ENCODE data around the gene SRCAP.

The SRCAP gene

GRCh38 chr16:30675143-30675542 lies 23.8 kb upstream of the SRCAP start:
- TF ChIP-seq, protein P1, sequence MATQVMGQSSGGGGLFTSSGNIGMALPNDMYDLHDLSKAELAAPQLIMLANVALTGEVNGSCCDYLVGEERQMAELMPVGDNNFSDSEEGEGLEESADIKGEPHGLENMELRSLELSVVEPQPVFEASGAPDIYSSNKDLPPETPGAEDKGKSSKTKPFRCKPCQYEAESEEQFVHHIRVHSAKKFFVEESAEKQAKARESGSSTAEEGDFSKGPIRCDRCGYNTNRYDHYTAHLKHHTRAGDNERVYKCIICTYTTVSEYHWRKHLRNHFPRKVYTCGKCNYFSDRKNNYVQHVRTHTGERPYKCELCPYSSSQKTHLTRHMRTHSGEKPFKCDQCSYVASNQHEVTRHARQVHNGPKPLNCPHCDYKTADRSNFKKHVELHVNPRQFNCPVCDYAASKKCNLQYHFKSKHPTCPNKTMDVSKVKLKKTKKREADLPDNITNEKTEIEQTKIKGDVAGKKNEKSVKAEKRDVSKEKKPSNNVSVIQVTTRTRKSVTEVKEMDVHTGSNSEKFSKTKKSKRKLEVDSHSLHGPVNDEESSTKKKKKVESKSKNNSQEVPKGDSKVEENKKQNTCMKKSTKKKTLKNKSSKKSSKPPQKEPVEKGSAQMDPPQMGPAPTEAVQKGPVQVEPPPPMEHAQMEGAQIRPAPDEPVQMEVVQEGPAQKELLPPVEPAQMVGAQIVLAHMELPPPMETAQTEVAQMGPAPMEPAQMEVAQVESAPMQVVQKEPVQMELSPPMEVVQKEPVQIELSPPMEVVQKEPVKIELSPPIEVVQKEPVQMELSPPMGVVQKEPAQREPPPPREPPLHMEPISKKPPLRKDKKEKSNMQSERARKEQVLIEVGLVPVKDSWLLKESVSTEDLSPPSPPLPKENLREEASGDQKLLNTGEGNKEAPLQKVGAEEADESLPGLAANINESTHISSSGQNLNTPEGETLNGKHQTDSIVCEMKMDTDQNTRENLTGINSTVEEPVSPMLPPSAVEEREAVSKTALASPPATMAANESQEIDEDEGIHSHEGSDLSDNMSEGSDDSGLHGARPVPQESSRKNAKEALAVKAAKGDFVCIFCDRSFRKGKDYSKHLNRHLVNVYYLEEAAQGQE (IDR thresholded peaks at IDR 0.05; ENCODE audit: insufficient read depth in 1 of 2, low read depth in 2 of 2, low read length in 2 of 2): no peak
- TF ChIP-seq SIN3A (IDR thresholded peaks at IDR 0.05; ENCODE audit: borderline replicate concordance, insufficient read depth, low read length) (no peak), TAF1 (IDR thresholded peaks at IDR 0.05; ENCODE audit: borderline replicate concordance, insufficient read depth, low read length) (no peak), FOXP2 (optimal IDR thresholded peaks at IDR 0.05; ENCODE audit: borderline replicate concordance, extremely low read depth, extremely low read length, insufficient read depth) (no peak), POLR2AphosphoS5 (IDR thresholded peaks at IDR 0.05; ENCODE audit: low read depth, low read length) (no peak)

- TF ChIP-seq SIN3A (IDR thresholded peaks at IDR 0.05; ENCODE audit: borderline replicate concordance, insufficient read depth, low read length) (no peak), FOXP2 (optimal IDR thresholded peaks at IDR 0.05; ENCODE audit: borderline replicate concordance, extremely low read depth, extremely low read length, insufficient read depth) (no peak), TAF1 (IDR thresholded peaks at IDR 0.05; ENCODE audit: borderline replicate concordance, insufficient read depth, low read length) (no peak), POLR2AphosphoS5 (IDR thresholded peaks at IDR 0.05; ENCODE audit: low read depth, low read length) (no peak)
- TF ChIP-seq, protein P1 (IDR thresholded peaks at IDR 0.05; ENCODE audit: insufficient read depth in 1 of 2, low read depth in 2 of 2, low read length in 2 of 2): no peak
Measured at GRCh38 chr16:30677931-30678585, 20.9 kb upstream of the SRCAP start.

- TF ChIP-seq FOXP2 (optimal IDR thresholded peaks at IDR 0.05; ENCODE audit: borderline replicate concordance, extremely low read depth, extremely low read length, insufficient read depth) (no peak), TAF1 (IDR thresholded peaks at IDR 0.05; ENCODE audit: borderline replicate concordance, insufficient read depth, low read length) (no peak), POLR2AphosphoS5 (IDR thresholded peaks at IDR 0.05; ENCODE audit: low read depth, low read length) (no peak), SIN3A (IDR thresholded peaks at IDR 0.05; ENCODE audit: borderline replicate concordance, insufficient read depth, low read length) (no peak)
- TF ChIP-seq, protein P1 (IDR thresholded peaks at IDR 0.05; ENCODE audit: insufficient read depth in 1 of 2, low read depth in 2 of 2, low read length in 2 of 2): no peak
Measured at GRCh38 chr16:30678586-30678970, 20.4 kb upstream of the SRCAP start.

DNA sequence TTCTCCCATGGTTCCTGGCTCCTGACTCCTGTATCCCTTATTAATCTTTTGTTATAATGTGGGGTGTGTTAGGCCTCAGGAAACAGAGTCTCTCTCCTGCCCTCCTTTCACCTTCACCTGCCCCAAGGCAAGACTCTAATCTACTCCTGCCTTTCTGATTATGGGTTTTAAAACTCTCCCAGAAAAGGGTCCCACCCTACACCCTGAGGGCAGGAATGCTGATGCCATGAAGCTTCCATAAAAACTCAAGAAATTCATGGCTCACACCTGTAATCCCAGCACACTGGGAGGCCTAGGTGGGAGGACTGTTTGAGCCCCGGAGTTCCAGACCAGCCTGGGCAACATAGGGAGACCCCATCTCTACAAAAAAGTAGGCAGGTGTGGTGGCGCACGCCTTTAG lies 18.6 kb upstream of the SRCAP start:
- TF ChIP-seq TAF1 (IDR thresholded peaks at IDR 0.05; ENCODE audit: borderline replicate concordance, insufficient read depth, low read length) (no peak), FOXP2 (optimal IDR thresholded peaks at IDR 0.05; ENCODE audit: borderline replicate concordance, extremely low read depth, extremely low read length, insufficient read depth) (no peak), POLR2AphosphoS5 (IDR thresholded peaks at IDR 0.05; ENCODE audit: low read depth, low read length) (no peak), SIN3A (IDR thresholded peaks at IDR 0.05; ENCODE audit: borderline replicate concordance, insufficient read depth, low read length) (no peak)
- TF ChIP-seq, protein P1 (IDR thresholded peaks at IDR 0.05; ENCODE audit: insufficient read depth in 1 of 2, low read depth in 2 of 2, low read length in 2 of 2): no peak
